PC-3 (cell line): ENCODE data around the gene CAPN5.

Source experiments
- EZH2 ChIP-seq: fragments of 300-600 bp; sonication (generic); IDR thresholded peaks from one replicate; pipeline ENCODE4 v1.6.1; 2017; ENCODE audit warnings: antibody characterized with exemption, mild to moderate bottlenecking, low read length; ENCODE audit not compliant: unreplicated experiment
- EZH2phosphoT487 ChIP-seq: fragments of 300-600 bp; sonication (generic); IDR thresholded peaks from 2 replicates; pipeline ENCODE4 v1.6.1; 2018; ENCODE audit warnings: mild to moderate bottlenecking, antibody characterized with exemption, low read length, borderline replicate concordance
- TF ChIP-seq, protein P1 (sequence below): fragments of 300-600 bp; sonication (generic); conservative IDR thresholded peaks from 2 replicates; pipeline ENCODE4 v1.5.1; 2017; ENCODE audit warnings: antibody characterized with exemption, low read depth, mild to moderate bottlenecking, low read length

DNA sequence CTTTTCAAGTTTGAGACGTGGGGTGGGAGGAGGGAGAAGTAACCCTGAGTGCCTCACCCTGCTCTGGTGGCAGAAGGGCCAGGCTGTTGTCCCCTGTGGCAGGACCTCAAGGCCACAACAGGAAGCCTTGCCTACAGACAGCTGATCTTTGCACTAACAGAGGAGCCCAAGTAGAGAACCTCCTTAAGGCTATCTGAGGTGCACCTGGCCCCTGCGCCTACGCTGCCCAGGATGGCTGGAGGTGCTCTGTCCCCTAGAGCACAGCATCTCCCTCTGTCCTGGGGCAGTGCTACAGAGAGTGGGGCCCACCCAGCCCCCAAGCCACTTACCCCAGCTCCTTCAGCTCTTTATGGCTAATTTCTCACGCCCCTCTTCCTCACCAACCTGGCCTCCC lies 88.3 kb downstream of the CAPN5 start:
- TF ChIP-seq, protein P1, sequence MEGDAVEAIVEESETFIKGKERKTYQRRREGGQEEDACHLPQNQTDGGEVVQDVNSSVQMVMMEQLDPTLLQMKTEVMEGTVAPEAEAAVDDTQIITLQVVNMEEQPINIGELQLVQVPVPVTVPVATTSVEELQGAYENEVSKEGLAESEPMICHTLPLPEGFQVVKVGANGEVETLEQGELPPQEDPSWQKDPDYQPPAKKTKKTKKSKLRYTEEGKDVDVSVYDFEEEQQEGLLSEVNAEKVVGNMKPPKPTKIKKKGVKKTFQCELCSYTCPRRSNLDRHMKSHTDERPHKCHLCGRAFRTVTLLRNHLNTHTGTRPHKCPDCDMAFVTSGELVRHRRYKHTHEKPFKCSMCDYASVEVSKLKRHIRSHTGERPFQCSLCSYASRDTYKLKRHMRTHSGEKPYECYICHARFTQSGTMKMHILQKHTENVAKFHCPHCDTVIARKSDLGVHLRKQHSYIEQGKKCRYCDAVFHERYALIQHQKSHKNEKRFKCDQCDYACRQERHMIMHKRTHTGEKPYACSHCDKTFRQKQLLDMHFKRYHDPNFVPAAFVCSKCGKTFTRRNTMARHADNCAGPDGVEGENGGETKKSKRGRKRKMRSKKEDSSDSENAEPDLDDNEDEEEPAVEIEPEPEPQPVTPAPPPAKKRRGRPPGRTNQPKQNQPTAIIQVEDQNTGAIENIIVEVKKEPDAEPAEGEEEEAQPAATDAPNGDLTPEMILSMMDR: no peak
- TF ChIP-seq EZH2phosphoT487 (no peak), EZH2 (no peak)
